Measurements from ENCODE around the gene C1orf35. TPM values are rescaled to one million over a fixed set of nuclear protein-coding genes. Genes with fewer than 3 reads are reported as not detected.

The C1orf35 gene
- total RNA-seq, 5 donors from 2014 or later (not counting 1 experiment from before 2014, with no cell fraction given), result 19.7 to 34.0 (median 32.3) TPM

DNA sequence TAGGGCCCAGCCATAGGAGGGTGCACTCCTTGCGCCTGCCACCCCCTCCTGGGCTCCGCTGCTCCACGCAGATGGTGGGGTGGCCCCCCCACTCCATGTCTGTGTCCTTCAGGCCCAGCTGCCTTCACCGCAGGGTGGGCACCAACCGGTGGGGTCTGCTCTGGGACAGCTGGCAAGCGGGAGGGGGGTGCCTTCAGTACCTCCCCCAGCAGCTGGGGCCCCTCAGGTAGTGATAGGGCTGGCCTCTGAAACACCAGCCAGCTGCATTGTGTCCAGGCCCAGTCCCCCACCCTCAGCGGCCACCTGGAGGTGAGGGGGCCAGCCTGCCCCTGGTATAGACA is 47.0 kb upstream of the C1orf35 start:
- Histone ChIP-seq H3K9me3 (no peaks in the 10 kb centered on the region), H3K4me1 (ENCODE audit: control insufficient read depth in 1 of 2, extremely low read depth in 1 of 2, insufficient read depth in 2 of 2, low read length in 2 of 2) (peaks cover 0 to 34% of the 10 kb centered on the region in 2 experiments), H3K27ac (ENCODE audit: low read length) (no peak overlapping the region), H3K27me3 (replicated peaks in 1 of 2; ENCODE audit: control insufficient read depth in 2 of 2, extremely low read depth in 1 of 2, insufficient read depth in 2 of 2, low read length in 1 of 2) (peaks cover 0 to 2% of the 10 kb centered on the region in 2 experiments), H3K36me3 (ENCODE audit: control insufficient read depth in 2 of 2, extremely low read depth in 1 of 2, insufficient read depth in 1 of 2, low read length in 1 of 2) (peaks cover 8 to 44% of the 10 kb centered on the region in 2 donors), H3K4me3 (ENCODE audit: control insufficient read depth in 1 of 2, extremely low read depth in 1 of 2, low read length in 1 of 2) (no peak overlapping the region)
- ATAC-seq (replicated peaks in 1 of 4) (no peak), DNase-seq (no peak)
- Mint-ChIP-seq H3K9me3 (no peaks in the 10 kb centered on the region), H3K4me3 (no peak overlapping the region), H3K27me3 (no peaks in the 10 kb centered on the region), H3K4me1 (peaks cover 9 to 12% (median 9%) of the 10 kb centered on the region in 3 donors), H3K36me3 (peaks cover 3% of the 10 kb centered on the region), H3K27ac (no peak overlapping the region)
- CTCF ChIA-PET, result no interaction called here
- POLR2A ChIA-PET, result interaction anchor here in 1 of 2 donors (0.6 kb wide), 2 partner anchors 48 to 143 kb away, joined by 3 to 5 read pairs; no protein-coding TSS in a partner anchor
- WGBS (ENCODE audit: insufficient coverage), result 94% methylated on average over 5 of the region's 7 CpGs

DNA sequence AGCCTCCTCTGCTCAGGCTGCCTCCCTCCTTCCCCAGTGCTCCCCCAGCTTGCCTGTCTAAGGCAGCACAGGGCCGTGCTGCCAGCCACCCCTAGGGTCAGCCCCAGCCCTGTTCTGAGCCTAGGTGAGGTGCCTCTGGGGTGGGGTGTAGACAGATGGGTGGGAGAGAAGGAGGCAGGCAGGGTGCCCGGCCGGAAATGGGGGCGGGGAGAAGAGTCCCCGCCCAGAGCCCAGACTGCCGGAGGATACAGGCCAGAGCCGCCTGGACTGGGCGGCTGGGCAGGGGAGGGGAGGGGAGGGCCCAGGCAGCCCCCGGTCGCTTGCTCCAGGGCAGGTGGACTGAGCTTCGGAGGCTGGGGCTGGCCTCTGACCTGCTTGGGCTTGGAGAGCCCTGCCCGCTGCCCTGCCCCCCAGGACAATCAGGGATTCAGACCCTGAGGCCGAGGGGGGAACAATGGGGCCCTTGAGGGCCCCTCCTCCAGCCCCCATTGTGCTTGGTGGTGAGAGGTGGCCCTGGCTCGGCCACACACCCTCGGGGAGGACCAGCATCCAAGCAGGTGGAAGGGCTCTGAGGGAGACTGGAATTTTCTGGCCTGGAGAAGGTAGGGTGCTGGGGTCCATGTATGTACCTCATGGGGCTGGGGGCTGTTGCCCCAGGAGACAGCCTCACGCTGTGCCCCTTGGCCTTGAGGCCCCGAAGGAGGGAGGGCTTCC is 46.4 kb upstream of the C1orf35 start, which contains the start of gene GJC2:
Gene GJC2, plus strand, starts transcription at position 525 of the 714 bp plus-strand sequence. CDS start 7,829 bp downstream, outside the sequence.
- POLR2A ChIA-PET, result interaction anchor here in 1 of 2 donors (0.6 kb wide), 1 partner anchor 144 kb away, joined by 5 read pairs; no protein-coding TSS in a partner anchor
- ATAC-seq (replicated peaks in 1 of 4), result no peak
- 98% methylated on average over 13 of the region's 17 CpGs for WGBS (ENCODE audit: insufficient coverage)
- Mint-ChIP-seq H3K27me3 (no peaks in the 10 kb centered on the region), H3K27ac (no peak within 1 kb of the TSS), H3K4me3 (no peak within 1 kb of the TSS), H3K36me3 (peaks cover 3% of the 10 kb centered on the region), H3K9me3 (no peaks in the 10 kb centered on the region), H3K4me1 (peaks cover 7 to 9% (median 9%) of the 10 kb centered on the region in 3 donors)
- Histone ChIP-seq H3K36me3 (ENCODE audit: control insufficient read depth in 2 of 2, extremely low read depth in 1 of 2, insufficient read depth in 1 of 2, low read length in 1 of 2) (peaks cover 8 to 44% of the 10 kb centered on the region in 2 donors), H3K27ac (ENCODE audit: low read length) (no peak within 1 kb of the TSS), H3K9me3 (no peaks in the 10 kb centered on the region), H3K4me3 (ENCODE audit: control insufficient read depth in 1 of 2, extremely low read depth in 1 of 2, low read length in 1 of 2) (no peak within 1 kb of the TSS), H3K4me1 (ENCODE audit: control insufficient read depth in 1 of 2, extremely low read depth in 1 of 2, insufficient read depth in 2 of 2, low read length in 2 of 2) (peaks cover 0 to 34% of the 10 kb centered on the region in 2 experiments), H3K27me3 (replicated peaks in 1 of 2; ENCODE audit: control insufficient read depth in 2 of 2, extremely low read depth in 1 of 2, insufficient read depth in 2 of 2, low read length in 1 of 2) (peaks cover 0 to 2% of the 10 kb centered on the region in 2 experiments)
- no peak for DNase-seq
- CTCF ChIA-PET, result no interaction called here

DNA sequence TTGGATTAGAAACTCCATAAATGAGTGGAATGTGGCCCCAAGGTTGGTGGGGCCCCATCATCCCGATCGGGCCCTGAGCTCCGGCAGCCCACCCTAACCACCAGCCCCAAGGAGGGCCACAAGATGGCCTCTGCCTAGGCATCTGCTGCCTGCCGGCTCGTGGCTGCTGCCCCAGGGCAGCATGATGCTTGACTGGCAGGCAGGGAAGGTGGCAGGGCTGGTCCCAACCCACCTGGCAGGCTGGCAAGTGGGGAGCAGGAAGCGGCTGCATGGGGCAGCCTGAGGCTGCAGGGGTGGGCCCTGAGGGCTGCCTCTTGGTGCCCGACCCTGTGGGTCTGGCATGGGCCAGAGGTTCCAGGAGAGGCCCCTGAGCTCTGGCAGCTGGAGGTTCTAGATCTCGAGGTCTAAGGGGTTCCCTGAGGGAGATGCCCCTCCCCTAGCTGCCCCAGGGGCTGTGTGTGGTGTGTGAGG is 45.8 kb upstream of the C1orf35 start:
- Mint-ChIP-seq H3K9me3 (no peaks in the 10 kb centered on the region), H3K36me3 (peaks cover 3% of the 10 kb centered on the region), H3K27me3 (no peaks in the 10 kb centered on the region), H3K4me1 (peaks cover 9 to 12% (median 11%) of the 10 kb centered on the region in 3 donors), H3K27ac (no peak overlapping the region), H3K4me3 (no peak overlapping the region)
- ATAC-seq (replicated peaks in 1 of 4) (no peak), DNase-seq (no peak)
- H3K4me1 ChIP-seq (ENCODE audit: control insufficient read depth in 1 of 2, extremely low read depth in 1 of 2, insufficient read depth in 2 of 2, low read length in 2 of 2), result peaks cover 0 to 36% of the 10 kb centered on the region in 2 experiments
- H3K27ac ChIP-seq (ENCODE audit: low read length), result no peak overlapping the region
- no peak overlapping the region for H3K4me3 ChIP-seq (ENCODE audit: control insufficient read depth in 1 of 2, extremely low read depth in 1 of 2, low read length in 1 of 2)
- CTCF ChIA-PET, result interaction anchor here in 1 of 2 donors (0.8 kb wide), 1 partner anchor 16 kb away, joined by 3 read pairs; the partner anchor contains the start of gene IBA57
- peaks cover 0 to 2% of the 10 kb centered on the region in 2 experiments for H3K27me3 ChIP-seq (replicated peaks in 1 of 2; ENCODE audit: control insufficient read depth in 2 of 2, extremely low read depth in 1 of 2, insufficient read depth in 2 of 2, low read length in 1 of 2)
- no peaks in the 10 kb centered on the region for H3K9me3 ChIP-seq
- peaks cover 8 to 44% of the 10 kb centered on the region in 2 donors for H3K36me3 ChIP-seq (ENCODE audit: control insufficient read depth in 2 of 2, extremely low read depth in 1 of 2, insufficient read depth in 1 of 2, low read length in 1 of 2)
- WGBS (ENCODE audit: insufficient coverage), result 97% methylated on average over 6 of the region's 8 CpGs
- POLR2A ChIA-PET, result interaction anchor here in 1 of 2 donors (0.6 kb wide), 1 partner anchor 18 kb away, joined by 5 read pairs; no protein-coding TSS in a partner anchor

DNA sequence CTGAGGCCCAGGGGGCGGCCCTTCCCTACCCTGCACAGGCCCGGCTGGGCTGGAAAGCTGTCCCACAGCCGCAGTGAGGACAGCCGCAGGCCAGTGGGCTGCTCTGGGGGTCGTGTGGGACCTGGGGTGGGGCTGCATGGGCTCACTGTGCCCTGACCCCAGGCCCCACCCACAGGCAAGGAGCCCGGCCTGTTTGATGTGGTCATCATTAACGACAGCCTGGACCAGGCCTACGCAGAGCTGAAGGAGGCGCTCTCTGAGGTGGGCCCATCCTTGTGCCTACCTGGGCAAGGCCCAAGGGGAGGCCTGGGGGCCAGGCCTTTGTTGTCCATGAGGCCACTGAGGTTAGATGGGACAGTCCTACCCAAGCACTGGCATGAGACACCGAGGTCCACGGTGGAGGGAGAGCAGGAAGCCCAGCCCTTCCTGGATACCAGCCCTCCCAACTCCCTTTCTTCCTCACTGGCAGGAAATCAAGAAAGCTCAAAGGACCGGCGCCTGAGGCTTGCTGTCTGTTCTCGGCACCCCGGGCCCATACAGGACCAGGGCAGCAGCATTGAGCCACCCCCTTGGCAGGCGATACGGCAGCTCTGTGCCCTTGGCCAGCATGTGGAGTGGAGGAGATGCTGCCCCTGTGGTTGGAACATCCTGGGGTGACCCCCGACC is 45.2 kb upstream of the C1orf35 start:
- Histone ChIP-seq H3K27ac (ENCODE audit: low read length) (no peak overlapping the region), H3K9me3 (no peaks in the 10 kb centered on the region), H3K27me3 (replicated peaks in 1 of 2; ENCODE audit: control insufficient read depth in 2 of 2, extremely low read depth in 1 of 2, insufficient read depth in 2 of 2, low read length in 1 of 2) (peaks cover 0 to 2% of the 10 kb centered on the region in 2 experiments), H3K4me3 (ENCODE audit: control insufficient read depth in 1 of 2, extremely low read depth in 1 of 2, low read length in 1 of 2) (no peak overlapping the region), H3K36me3 (ENCODE audit: control insufficient read depth in 2 of 2, extremely low read depth in 1 of 2, insufficient read depth in 1 of 2, low read length in 1 of 2) (peaks cover 8 to 44% of the 10 kb centered on the region in 2 donors), H3K4me1 (ENCODE audit: control insufficient read depth in 1 of 2, extremely low read depth in 1 of 2, insufficient read depth in 2 of 2, low read length in 2 of 2) (peaks cover 0 to 42% of the 10 kb centered on the region in 2 experiments)
- ChIA-PET CTCF (interaction anchor here in 1 of 2 donors (0.8 kb wide), 1 partner anchor 17 kb away, joined by 3 read pairs; the partner anchor contains the start of gene IBA57), POLR2A (interaction anchor here in 1 of 2 donors (0.6 kb wide), 1 partner anchor 19 kb away, joined by 5 read pairs; no protein-coding TSS in a partner anchor)
- peaks cover 15 to 18% (median 17%) of the 10 kb centered on the region in 3 donors for H3K4me1 Mint-ChIP-seq
- no peaks in the 10 kb centered on the region for H3K9me3 Mint-ChIP-seq
- H3K27ac Mint-ChIP-seq, result no peak overlapping the region
- peaks cover 3% of the 10 kb centered on the region for H3K36me3 Mint-ChIP-seq
- H3K27me3 Mint-ChIP-seq, result no peaks in the 10 kb centered on the region
- DNase-seq, result no peak
- no peak overlapping the region for H3K4me3 Mint-ChIP-seq
- WGBS (ENCODE audit: insufficient coverage), result 83% methylated on average over 9 of the region's 18 CpGs
- no peak for ATAC-seq (replicated peaks in 1 of 4)

DNA sequence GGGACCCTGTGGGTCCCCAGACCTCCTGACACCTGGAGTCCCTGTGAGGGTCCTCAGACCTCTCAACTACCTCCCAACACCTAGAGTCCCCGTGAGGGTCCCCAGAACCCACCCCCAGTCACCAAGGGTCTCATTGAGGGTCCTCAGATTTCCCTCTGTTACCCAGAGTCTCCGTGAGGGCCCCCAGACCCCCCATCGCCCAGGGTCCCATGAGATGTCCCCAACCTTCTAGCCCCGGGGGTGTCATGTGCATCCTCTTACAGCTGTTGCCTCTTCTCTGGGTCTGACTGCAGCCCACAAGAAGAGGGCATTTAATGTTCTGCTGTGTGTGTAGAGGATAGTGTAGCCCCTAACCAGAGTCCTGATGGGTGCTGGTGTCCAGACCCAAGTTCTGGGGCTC is 44.6 kb upstream of the C1orf35 start:
- ChIA-PET POLR2A (interaction anchor here in 1 of 2 donors (0.6 kb wide), 1 partner anchor 32 kb away, joined by 12 read pairs; no protein-coding TSS in a partner anchor), CTCF (no interaction called here)
- Mint-ChIP-seq H3K27ac (no peak overlapping the region), H3K9me3 (no peaks in the 10 kb centered on the region), H3K4me1 (peaks cover 21 to 24% (median 23%) of the 10 kb centered on the region in 3 donors), H3K36me3 (peaks cover 3% of the 10 kb centered on the region), H3K27me3 (no peaks in the 10 kb centered on the region), H3K4me3 (no peak overlapping the region)
- Histone ChIP-seq H3K4me1 (ENCODE audit: control insufficient read depth in 1 of 2, extremely low read depth in 1 of 2, insufficient read depth in 2 of 2, low read length in 2 of 2) (peaks cover 0 to 48% of the 10 kb centered on the region in 2 experiments), H3K4me3 (ENCODE audit: control insufficient read depth in 1 of 2, extremely low read depth in 1 of 2, low read length in 1 of 2) (no peak overlapping the region), H3K36me3 (ENCODE audit: control insufficient read depth in 2 of 2, extremely low read depth in 1 of 2, insufficient read depth in 1 of 2, low read length in 1 of 2) (peaks cover 8 to 44% of the 10 kb centered on the region in 2 donors), H3K9me3 (no peaks in the 10 kb centered on the region), H3K27me3 (replicated peaks in 1 of 2; ENCODE audit: control insufficient read depth in 2 of 2, extremely low read depth in 1 of 2, insufficient read depth in 2 of 2, low read length in 1 of 2) (peaks cover 0 to 2% of the 10 kb centered on the region in 2 experiments), H3K27ac (ENCODE audit: low read length) (no peak overlapping the region)
- WGBS (ENCODE audit: insufficient coverage), result 100% methylated on average over 2 of the region's 4 CpGs
- DNase-seq, result no peak
- ATAC-seq (replicated peaks in 1 of 4), result no peak

DNA sequence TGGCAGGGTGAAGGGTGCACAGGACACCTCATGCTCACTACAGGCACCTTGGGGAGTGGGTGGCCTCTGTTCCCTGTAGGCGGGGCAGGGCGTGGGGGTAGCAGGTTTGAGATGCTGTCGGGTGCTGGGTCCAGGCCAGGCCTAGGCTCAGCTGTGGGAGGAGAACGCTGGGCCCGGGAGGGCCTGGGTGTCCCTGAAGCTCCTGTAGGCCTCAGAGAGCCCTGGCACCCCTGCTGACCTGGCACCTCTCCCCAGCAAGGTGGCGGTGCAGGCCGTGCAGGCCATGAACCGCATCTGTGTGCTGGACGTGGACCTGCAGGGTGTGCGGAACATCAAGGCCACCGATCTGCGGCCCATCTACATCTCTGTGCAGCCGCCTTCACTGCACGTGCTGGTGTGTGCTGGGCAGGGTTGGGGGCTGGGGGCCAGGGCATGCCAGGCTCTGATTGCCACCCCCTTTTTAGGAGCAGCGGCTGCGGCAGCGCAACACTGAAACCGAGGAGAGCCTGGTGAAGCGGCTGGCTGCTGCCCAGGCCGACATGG is 44.1 kb upstream of the C1orf35 start:
- Histone ChIP-seq H3K27me3 (replicated peaks in 1 of 2; ENCODE audit: control insufficient read depth in 2 of 2, extremely low read depth in 1 of 2, insufficient read depth in 2 of 2, low read length in 1 of 2) (peaks cover 0 to 2% of the 10 kb centered on the region in 2 experiments), H3K9me3 (no peaks in the 10 kb centered on the region), H3K27ac (ENCODE audit: low read length) (no peak overlapping the region), H3K4me1 (ENCODE audit: control insufficient read depth in 1 of 2, extremely low read depth in 1 of 2, insufficient read depth in 2 of 2, low read length in 2 of 2) (peaks cover 3 to 53% of the 10 kb centered on the region in 2 experiments), H3K36me3 (ENCODE audit: control insufficient read depth in 2 of 2, extremely low read depth in 1 of 2, insufficient read depth in 1 of 2, low read length in 1 of 2) (peaks cover 8 to 45% of the 10 kb centered on the region in 2 donors), H3K4me3 (ENCODE audit: control insufficient read depth in 1 of 2, extremely low read depth in 1 of 2, low read length in 1 of 2) (no peak overlapping the region)
- H3K4me3 Mint-ChIP-seq, result no peak overlapping the region
- no peak for ATAC-seq (replicated peaks in 1 of 4)
- H3K36me3 Mint-ChIP-seq, result peaks cover 3% of the 10 kb centered on the region
- H3K27ac Mint-ChIP-seq, result no peak overlapping the region
- CTCF ChIA-PET, result no interaction called here
- POLR2A ChIA-PET, result interaction anchor here in 1 of 2 donors (0.6 kb wide), 1 partner anchor 32 kb away, joined by 12 read pairs; no protein-coding TSS in a partner anchor
- no peaks in the 10 kb centered on the region for H3K9me3 Mint-ChIP-seq
- DNase-seq, result no peak
- no peaks in the 10 kb centered on the region for H3K27me3 Mint-ChIP-seq
- 95% methylated on average over 18 of the region's 20 CpGs for WGBS (ENCODE audit: insufficient coverage)
- peaks cover 26 to 29% (median 28%) of the 10 kb centered on the region in 3 donors for H3K4me1 Mint-ChIP-seq
